Measurements from ENCODE around the gene GBX2. TPM values are rescaled to one million over a fixed set of nuclear protein-coding genes. Genes with fewer than 3 reads are reported as not detected.

GBX2 gene
- polyA plus RNA-seq, 1 experiment, result not detected

GRCh38 chr2:236162031-236162845 is 5.9 kb downstream of the GBX2 start:
- H3K4me3 ChIP-seq (ENCODE audit: low read depth, low read length), result no peak overlapping the region
- ChIA-PET CTCF (interaction anchor here (1.0 to 1.7 kb wide), 4 partner anchors 18 to 383 kb away, joined by 3 to 10 read pairs (median 6); no protein-coding TSS in a partner anchor), POLR2A (no interaction called here)
- peaks cover 94% of the 10 kb centered on the region for H3K27me3 ChIP-seq (ENCODE audit: control insufficient read depth, insufficient read depth, low read length)
- H3K9me3 ChIP-seq (ENCODE audit: control insufficient read depth, insufficient read depth, low read length), result peaks cover 12% of the 10 kb centered on the region; the same call in 1 of the 2 replicates
- no peak for DNase-seq (ENCODE audit: low read depth, low spot score)
- no peak overlapping the region for H3K27ac ChIP-seq (ENCODE audit: low read depth, low read length)
- TF ChIP-seq CTCF (IDR thresholded peaks at IDR 0.05; ENCODE audit: low read depth, low read length), result no peak

GRCh38 chr2:236161531-236161930 is 6.7 kb downstream of the GBX2 start:
- H3K9me3 ChIP-seq (ENCODE audit: control insufficient read depth, insufficient read depth, low read length), result peaks cover 12% of the 10 kb centered on the region; the same call in 1 of the 2 replicates
- ChIA-PET CTCF (interaction anchor here (1.3 to 1.7 kb wide), 2 partner anchors 18 to 19 kb away, joined by 8 to 10 read pairs; no protein-coding TSS in a partner anchor), POLR2A (no interaction called here)
- no peak for TF ChIP-seq CTCF (IDR thresholded peaks at IDR 0.05; ENCODE audit: low read depth, low read length)
- H3K27ac ChIP-seq (ENCODE audit: low read depth, low read length), result no peak overlapping the region
- no peak for DNase-seq (ENCODE audit: low read depth, low spot score)
- H3K27me3 ChIP-seq (ENCODE audit: control insufficient read depth, insufficient read depth, low read length), result peaks cover 94% of the 10 kb centered on the region
- H3K4me3 ChIP-seq (ENCODE audit: low read depth, low read length), result no peak overlapping the region

GRCh38 chr2:236161082-236161462 is 7.1 kb downstream of the GBX2 start:
- no peak overlapping the region for H3K4me3 ChIP-seq (ENCODE audit: low read depth, low read length)
- no peak overlapping the region for H3K27ac ChIP-seq (ENCODE audit: low read depth, low read length)
- DNase-seq (ENCODE audit: low read depth, low spot score), result no peak
- H3K27me3 ChIP-seq (ENCODE audit: control insufficient read depth, insufficient read depth, low read length), result peaks cover 89% of the 10 kb centered on the region
- peaks cover 10% of the 10 kb centered on the region; the same call in 1 of the 2 replicates for H3K9me3 ChIP-seq (ENCODE audit: control insufficient read depth, insufficient read depth, low read length)
- CTCF ChIA-PET, result interaction anchor here (1.5 to 1.7 kb wide), 2 partner anchors 20 to 382 kb away, joined by 4 to 10 read pairs; no protein-coding TSS in a partner anchor
- TF ChIP-seq CTCF (IDR thresholded peaks at IDR 0.05; ENCODE audit: low read depth, low read length), result no peak
- POLR2A ChIA-PET, result no interaction called here

GRCh38 chr2:236160366-236161081 is 7.7 kb downstream of the GBX2 start:
- Histone ChIP-seq H3K9me3 (ENCODE audit: control insufficient read depth, insufficient read depth, low read length) (peaks cover 5% of the 10 kb centered on the region; the same call in 1 of the 2 replicates), H3K27me3 (ENCODE audit: control insufficient read depth, insufficient read depth, low read length) (peaks cover 86% of the 10 kb centered on the region), H3K27ac (ENCODE audit: low read depth, low read length) (no peak overlapping the region), H3K4me3 (ENCODE audit: low read depth, low read length) (no peak overlapping the region)
- DNase-seq (ENCODE audit: low read depth, low spot score), result no peak
- no peak for TF ChIP-seq CTCF (IDR thresholded peaks at IDR 0.05; ENCODE audit: low read depth, low read length)
- CTCF ChIA-PET, result interaction anchor here (0.6 to 1.7 kb wide), 3 partner anchors 20 to 382 kb away, joined by 3 to 10 read pairs (median 4); no protein-coding TSS in a partner anchor
- POLR2A ChIA-PET, result interaction anchor here (0.7 kb wide), 1 partner anchor 55 kb away, joined by 4 read pairs; no protein-coding TSS in a partner anchor

Measured in AG04450 (cell line).